ENCODE results near the gene UBE2N. TPM values are rescaled to one million over a fixed set of nuclear protein-coding genes. Genes with fewer than 3 reads are reported as not detected.

UBE2N gene
- total RNA-seq, 2 donors from 2014 or later: 177 to 179 TPM

DNA sequence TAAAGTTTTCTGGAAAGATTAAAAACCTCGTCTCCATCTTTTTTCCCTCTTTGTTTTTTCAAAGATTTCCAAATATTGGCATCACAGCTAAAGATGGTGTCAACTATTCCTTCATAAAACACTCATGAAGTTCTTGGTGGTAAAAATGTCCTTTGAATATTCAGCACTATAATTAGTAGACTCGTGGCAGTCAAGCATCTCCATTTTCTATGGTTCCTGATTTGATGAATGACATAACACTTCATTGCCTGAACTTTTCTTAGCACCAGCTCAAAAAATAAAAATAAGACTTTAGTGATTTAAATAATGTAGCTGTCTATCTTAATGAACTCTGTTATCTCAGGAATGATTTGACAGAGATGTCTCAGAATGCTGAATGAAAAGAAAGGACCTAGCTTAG is 19.7 kb downstream of the UBE2N start:
- Histone ChIP-seq H3K27ac (ENCODE audit: low read depth, low read length) (no peak overlapping the region), H3K36me3 (ENCODE audit: control insufficient read depth, insufficient read depth, low read length) (peaks cover 4% of the 10 kb centered on the region), H3K27me3 (ENCODE audit: control insufficient read depth, insufficient read depth, low read length, poor library complexity, severe bottlenecking) (no peaks in the 10 kb centered on the region), H3K9ac (ENCODE audit: extremely low read depth, low read length, poor library complexity, severe bottlenecking) (no peak overlapping the region), H3K4me3 (ENCODE audit: low read length) (no peak overlapping the region), H3K9me3 (ENCODE audit: control insufficient read depth, low read length) (no peaks in the 10 kb centered on the region), H3K4me1 (ENCODE audit: control insufficient read depth, insufficient read depth, low read length) (peaks cover 32% of the 10 kb centered on the region)
- TF ChIP-seq, protein P1, sequence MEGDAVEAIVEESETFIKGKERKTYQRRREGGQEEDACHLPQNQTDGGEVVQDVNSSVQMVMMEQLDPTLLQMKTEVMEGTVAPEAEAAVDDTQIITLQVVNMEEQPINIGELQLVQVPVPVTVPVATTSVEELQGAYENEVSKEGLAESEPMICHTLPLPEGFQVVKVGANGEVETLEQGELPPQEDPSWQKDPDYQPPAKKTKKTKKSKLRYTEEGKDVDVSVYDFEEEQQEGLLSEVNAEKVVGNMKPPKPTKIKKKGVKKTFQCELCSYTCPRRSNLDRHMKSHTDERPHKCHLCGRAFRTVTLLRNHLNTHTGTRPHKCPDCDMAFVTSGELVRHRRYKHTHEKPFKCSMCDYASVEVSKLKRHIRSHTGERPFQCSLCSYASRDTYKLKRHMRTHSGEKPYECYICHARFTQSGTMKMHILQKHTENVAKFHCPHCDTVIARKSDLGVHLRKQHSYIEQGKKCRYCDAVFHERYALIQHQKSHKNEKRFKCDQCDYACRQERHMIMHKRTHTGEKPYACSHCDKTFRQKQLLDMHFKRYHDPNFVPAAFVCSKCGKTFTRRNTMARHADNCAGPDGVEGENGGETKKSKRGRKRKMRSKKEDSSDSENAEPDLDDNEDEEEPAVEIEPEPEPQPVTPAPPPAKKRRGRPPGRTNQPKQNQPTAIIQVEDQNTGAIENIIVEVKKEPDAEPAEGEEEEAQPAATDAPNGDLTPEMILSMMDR (conservative IDR thresholded peaks at IDR 0.05): no peak
- H3K4me1 Mint-ChIP-seq: peaks cover 68% of the 10 kb centered on the region
- no peak overlapping the region for H3K27ac Mint-ChIP-seq
- H3K4me3 Mint-ChIP-seq: no peak overlapping the region
- peaks cover 2% of the 10 kb centered on the region for H3K36me3 Mint-ChIP-seq (ENCODE audit: low read depth)
- H3K9me3 Mint-ChIP-seq: no peaks in the 10 kb centered on the region
- DNase-seq: no peak
- 96% methylated on average over 2 of the region's 2 CpGs; no CpG with 5 or more reads in 1 of the 2 experiments for WGBS, 2 experiments (ENCODE audit: insufficient coverage in 1 of 2, insufficient read length in 1 of 2)
- no peaks in the 10 kb centered on the region for H3K27me3 Mint-ChIP-seq (ENCODE audit: insufficient read depth)

DNA sequence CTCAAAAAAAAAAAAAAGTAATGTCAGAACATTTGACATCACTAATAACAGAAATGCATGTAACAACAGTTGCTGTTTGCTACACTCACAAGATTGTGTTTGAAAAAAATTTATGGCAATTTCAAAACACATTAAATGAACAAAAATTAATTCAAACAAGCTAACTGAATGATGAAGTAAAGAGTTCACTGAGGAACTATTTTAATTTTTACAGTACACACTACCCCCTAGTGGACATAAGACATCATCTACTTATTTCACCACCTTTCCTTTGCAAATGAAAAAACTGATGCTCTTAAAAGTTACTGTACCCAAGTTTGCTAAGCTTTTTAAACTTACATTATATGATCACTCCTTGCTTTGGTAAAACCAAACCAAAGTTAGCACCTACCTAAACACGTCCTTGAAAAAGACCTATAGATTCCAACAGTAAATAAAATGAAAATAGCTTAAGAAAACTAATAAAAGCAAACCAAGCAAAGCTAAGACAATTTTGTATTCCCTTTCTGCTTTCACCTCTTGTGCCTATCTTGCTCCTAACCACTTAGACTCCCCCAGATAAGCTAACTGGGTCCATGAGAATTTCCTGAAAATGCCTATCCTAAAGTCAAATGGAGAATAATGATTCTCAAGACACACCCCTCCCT is 22.2 kb downstream of the UBE2N start:
- DNase-seq: no peak
- peaks cover 3% of the 10 kb centered on the region for H3K36me3 Mint-ChIP-seq (ENCODE audit: low read depth)
- 13% methylated on average over 1 of the region's 1 CpG; no CpG with 5 or more reads in 1 of the 2 experiments for WGBS, 2 experiments (ENCODE audit: insufficient coverage in 1 of 2, insufficient read length in 1 of 2)

DNA sequence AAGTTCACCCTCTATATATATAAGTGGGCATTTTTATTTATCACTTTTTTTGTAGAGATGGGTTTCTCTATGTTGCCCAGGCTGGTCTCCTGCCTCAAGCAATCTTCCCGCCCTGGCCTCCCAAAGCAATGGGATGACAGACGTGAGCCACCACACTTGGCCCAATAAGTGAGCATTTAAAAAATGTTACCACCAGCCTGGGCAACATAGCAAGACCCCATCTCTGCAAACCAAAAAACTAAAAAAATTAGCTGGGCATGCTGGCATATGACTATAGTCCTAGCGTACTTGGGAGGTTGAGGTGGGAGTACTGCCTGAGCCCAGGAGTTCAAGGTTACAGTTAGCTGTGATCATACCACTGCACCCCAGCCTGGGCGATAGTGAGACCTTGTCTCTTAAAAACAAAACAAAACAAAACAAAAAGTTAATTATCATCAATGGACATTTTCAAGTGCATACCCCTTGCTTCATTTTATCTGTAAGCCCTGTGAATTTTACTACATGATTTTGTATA is 23.7 kb downstream of the UBE2N start:
- Histone ChIP-seq H3K4me3 (ENCODE audit: low read length) (no peak overlapping the region), H3K9ac (ENCODE audit: extremely low read depth, low read length, poor library complexity, severe bottlenecking) (no peak overlapping the region), H3K4me1 (ENCODE audit: control insufficient read depth, insufficient read depth, low read length) (peaks cover 17% of the 10 kb centered on the region), H3K9me3 (ENCODE audit: control insufficient read depth, low read length) (no peaks in the 10 kb centered on the region), H3K36me3 (ENCODE audit: control insufficient read depth, insufficient read depth, low read length) (peaks cover 14% of the 10 kb centered on the region), H3K27ac (ENCODE audit: low read depth, low read length) (no peak overlapping the region), H3K27me3 (ENCODE audit: control insufficient read depth, insufficient read depth, low read length, poor library complexity, severe bottlenecking) (no peaks in the 10 kb centered on the region)
- Mint-ChIP-seq H3K4me1 (peaks cover 39% of the 10 kb centered on the region), H3K27me3 (ENCODE audit: insufficient read depth) (no peaks in the 10 kb centered on the region), H3K9me3 (no peaks in the 10 kb centered on the region), H3K4me3 (no peak overlapping the region), H3K27ac (no peak overlapping the region), H3K36me3 (ENCODE audit: low read depth) (peaks cover 5% of the 10 kb centered on the region)
- DNase-seq: no peak
- 78 to 95% methylated on average over 2 to 4 of the region's 4 CpGs for WGBS, 2 experiments (ENCODE audit: insufficient coverage in 1 of 2, insufficient read length in 1 of 2)
- TF ChIP-seq, protein P1 (conservative IDR thresholded peaks at IDR 0.05): no peak

More for the DNA sequence above, 22.2 kb downstream of the UBE2N start:
- H3K27me3 ChIP-seq (ENCODE audit: control insufficient read depth, insufficient read depth, low read length, poor library complexity, severe bottlenecking): no peaks in the 10 kb centered on the region
- H3K4me1 ChIP-seq (ENCODE audit: control insufficient read depth, insufficient read depth, low read length): peaks cover 22% of the 10 kb centered on the region
- no peaks in the 10 kb centered on the region for H3K9me3 Mint-ChIP-seq
- no peak overlapping the region for H3K4me3 Mint-ChIP-seq
- peaks cover 54% of the 10 kb centered on the region for H3K4me1 Mint-ChIP-seq
- TF ChIP-seq, protein P1 (conservative IDR thresholded peaks at IDR 0.05): peak; percentile 81
- no peaks in the 10 kb centered on the region for H3K9me3 ChIP-seq (ENCODE audit: control insufficient read depth, low read length)
- H3K27ac Mint-ChIP-seq: no peak overlapping the region
- H3K36me3 ChIP-seq (ENCODE audit: control insufficient read depth, insufficient read depth, low read length): peaks cover 6% of the 10 kb centered on the region
- H3K27me3 Mint-ChIP-seq (ENCODE audit: insufficient read depth): no peaks in the 10 kb centered on the region
- no peak overlapping the region for H3K4me3 ChIP-seq (ENCODE audit: low read length)
- H3K9ac ChIP-seq (ENCODE audit: extremely low read depth, low read length, poor library complexity, severe bottlenecking): no peak overlapping the region
- H3K27ac ChIP-seq (ENCODE audit: low read depth, low read length): no peak overlapping the region

Data from endodermal cell (in vitro differentiated cells).